Activated CD8-positive, alpha-beta T cell treated with anti-CD3 and anti-CD28 coated beads, Interleukin-2, amount 10 ng/mL, durations not matched to agents 7 days and 5 days (primary cell): ENCODE measurements around the gene RMRP. TPM values are rescaled to one million over a fixed set of nuclear protein-coding genes. Genes with fewer than 3 reads are reported as not detected.
"Not testable (repeated sequence)": the region's sequence is repeated elsewhere in the genome, so short reads cannot be mapped to it uniquely, and the experiment has no call there.

Source experiments
- ATAC-seq: fragments of 150-1000 bp; cut with Tn5 transposase; one replicate; pipeline ENCODE4 v1.10.0; 2021; ENCODE audit warnings: moderate library complexity
- CTCF ChIA-PET: fragments of 350-600 bp; sonication (Branson Sonifier 250); formaldehyde crosslinking; loops from one replicate; lab custom pipeline; 2021; ENCODE audit warnings: antibody characterized with exemption; lab: Charles Lee
- POLR2A ChIA-PET: fragments of 350-600 bp; sonication (Branson Sonifier 250); formaldehyde crosslinking; loops from one replicate; lab custom pipeline; 2021; ENCODE audit warnings: antibody characterized with exemption; lab: Charles Lee
- DNase-seq: peaks from one replicate; pipeline ENCODE4 v3.0.0-alpha.2; 2020
- H3K27ac Mint-ChIP-seq: one replicate; pipeline ENCODE4 v1.8.0; 2021; ENCODE audit warnings: mild to moderate bottlenecking, mixed read lengths
- H3K27me3 Mint-ChIP-seq: one replicate; pipeline ENCODE4 v1.8.0; 2021; ENCODE audit warnings: low read depth, mixed read lengths
- H3K36me3 Mint-ChIP-seq: one replicate; pipeline ENCODE4 v1.8.0; 2021; ENCODE audit warnings: low read depth, mixed read lengths
- H3K4me1 Mint-ChIP-seq: one replicate; pipeline ENCODE4 v1.8.0; 2021; ENCODE audit warnings: low read depth, mixed read lengths
- H3K4me3 Mint-ChIP-seq: one replicate; pipeline ENCODE4 v1.8.0; 2021; ENCODE audit warnings: mild to moderate bottlenecking, mixed read lengths
- H3K9me3 Mint-ChIP-seq: one replicate; pipeline ENCODE4 v1.8.0; 2022; ENCODE audit warnings: mixed read lengths; ENCODE audit not compliant: insufficient read depth
- microRNA-seq: library from miRNA; unstranded; fragments of <30 nt; microRNA quantifications from one replicate; pipeline ENCODE4 v1.2.0, GENCODE V29; 2022
- total RNA-seq, 2 experiments: library from RNA; stranded (reverse); gene quantifications; one replicate each; pipeline ENCODE4 v1.2.3, GENCODE V29; 2021

Gene RMRP
- total RNA-seq, 2 experiments from 2014 or later, result 7,126 to 12,592 TPM

DNA sequence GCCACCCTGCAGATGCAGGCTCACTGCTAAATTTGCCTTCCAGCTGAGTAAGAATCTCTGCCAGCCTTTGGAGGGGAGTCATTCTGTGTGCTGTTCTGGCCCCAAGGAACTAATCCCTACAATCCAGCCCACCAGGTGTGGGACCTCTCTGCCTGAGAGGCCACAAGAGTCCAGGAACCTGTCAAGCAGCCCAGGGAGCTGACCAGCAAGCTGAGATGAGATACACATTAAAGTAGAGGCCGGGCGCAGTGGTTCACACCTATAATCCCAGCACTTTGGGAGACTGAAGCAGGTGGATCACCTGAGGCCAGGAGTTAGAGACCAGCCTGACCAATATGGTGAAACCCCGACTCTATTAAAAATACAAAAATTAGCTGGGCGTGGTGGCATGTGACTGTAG lies 45.8 kb downstream of the RMRP start:
- POLR2A ChIA-PET, result interaction anchor here (0.7 to 1.7 kb wide), 3 partner anchors 27 to 137 kb away, joined by 3 to 9 read pairs (median 3); partner anchors contain the start of genes GBA2 and RGP1
- not testable (repeated sequence) for H3K27me3 Mint-ChIP-seq
- CTCF ChIA-PET, result interaction anchor here (0.6 to 11.8 kb wide), 21 partner anchors 8 to 144 kb away, joined by 3 to 272 read pairs (median 9); partner anchors contain the start of genes ARHGEF39, CCDC107, CREB3 and GBA2

DNA sequence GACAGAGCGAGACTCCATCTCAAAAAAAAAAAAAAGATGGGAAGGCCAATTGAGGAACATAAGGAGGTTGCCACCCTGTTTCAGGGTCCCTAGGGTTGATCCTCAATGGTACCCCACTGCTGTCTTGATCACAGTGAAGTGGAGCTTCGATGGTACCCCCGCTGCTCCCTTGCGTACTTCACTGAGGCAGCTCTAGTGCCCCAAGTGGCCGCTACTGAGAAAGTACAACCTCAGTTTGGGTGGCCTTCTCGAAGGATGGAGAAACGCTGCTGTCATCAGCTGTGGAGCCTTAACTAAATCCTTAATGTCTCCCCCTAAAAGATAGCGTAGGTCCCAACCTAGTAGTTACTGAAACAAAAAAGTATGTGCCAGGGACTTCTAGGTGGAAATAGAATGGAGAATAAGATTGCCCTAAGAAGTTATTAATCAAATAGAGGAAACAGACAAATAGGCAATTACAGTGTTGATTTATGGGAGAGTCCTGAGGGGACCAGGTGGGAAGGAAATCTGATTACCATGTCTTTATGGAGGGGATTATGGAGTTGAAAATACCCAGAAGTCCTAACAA lies 46.5 kb downstream of the RMRP start:
- H3K27me3 Mint-ChIP-seq, result no peaks in the 10 kb centered on the region
- H3K36me3 Mint-ChIP-seq, result peaks cover 39% of the 10 kb centered on the region
- H3K27ac Mint-ChIP-seq, result no peak overlapping the region
- H3K4me3 Mint-ChIP-seq, result no peak overlapping the region
- ChIA-PET POLR2A (interaction anchor here (0.6 to 1.7 kb wide), 3 partner anchors 28 to 188 kb away, joined by 3 to 9 read pairs (median 3); no protein-coding TSS in a partner anchor), CTCF (interaction anchor here (0.6 to 11.8 kb wide), 29 partner anchors 8 to 509 kb away, joined by 3 to 272 read pairs (median 6); partner anchors contain the start of genes ARHGEF39, CCDC107, CREB3 and GBA2)
- H3K4me1 Mint-ChIP-seq, result peaks cover 30% of the 10 kb centered on the region
- DNase-seq, result peak; percentile 73
- ATAC-seq, result peak; percentile 87
- no peaks in the 10 kb centered on the region for H3K9me3 Mint-ChIP-seq

More for the DNA sequence above, 45.8 kb downstream of the RMRP start:
- not testable (repeated sequence) for DNase-seq, H3K27ac Mint-ChIP-seq, H3K4me3 Mint-ChIP-seq, ATAC-seq, H3K9me3 Mint-ChIP-seq
- peaks cover 36% of the 10 kb centered on the region for H3K36me3 Mint-ChIP-seq
- peaks cover 31% of the 10 kb centered on the region for H3K4me1 Mint-ChIP-seq

DNA sequence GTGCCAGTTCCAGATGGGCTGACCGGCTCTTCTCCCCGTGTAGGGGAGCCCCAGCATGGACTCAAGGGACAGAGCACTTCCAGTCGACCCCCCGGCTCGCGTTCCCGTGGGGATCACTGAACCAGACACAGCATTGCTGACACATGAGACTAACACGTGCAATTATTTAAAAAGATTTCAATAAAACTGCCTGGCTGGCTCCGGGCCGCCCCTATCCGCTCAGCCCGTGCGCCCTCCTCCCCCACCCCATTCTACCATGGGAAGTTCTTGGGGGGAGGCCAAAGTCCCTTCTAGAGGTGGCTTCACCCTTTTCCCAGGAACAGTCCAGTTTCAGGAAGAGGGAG lies 48.0 kb downstream of the RMRP start:
- ChIA-PET POLR2A (interaction anchor here (0.6 kb wide), 1 partner anchor 128 kb away, joined by 3 read pairs; no protein-coding TSS in a partner anchor), CTCF (interaction anchor here (2.3 to 11.8 kb wide), 5 partner anchors 11 to 122 kb away, joined by 18 to 272 read pairs (median 37); partner anchors contain the start of genes ARHGEF39, CCDC107, CREB3 and RMRP)

DNA sequence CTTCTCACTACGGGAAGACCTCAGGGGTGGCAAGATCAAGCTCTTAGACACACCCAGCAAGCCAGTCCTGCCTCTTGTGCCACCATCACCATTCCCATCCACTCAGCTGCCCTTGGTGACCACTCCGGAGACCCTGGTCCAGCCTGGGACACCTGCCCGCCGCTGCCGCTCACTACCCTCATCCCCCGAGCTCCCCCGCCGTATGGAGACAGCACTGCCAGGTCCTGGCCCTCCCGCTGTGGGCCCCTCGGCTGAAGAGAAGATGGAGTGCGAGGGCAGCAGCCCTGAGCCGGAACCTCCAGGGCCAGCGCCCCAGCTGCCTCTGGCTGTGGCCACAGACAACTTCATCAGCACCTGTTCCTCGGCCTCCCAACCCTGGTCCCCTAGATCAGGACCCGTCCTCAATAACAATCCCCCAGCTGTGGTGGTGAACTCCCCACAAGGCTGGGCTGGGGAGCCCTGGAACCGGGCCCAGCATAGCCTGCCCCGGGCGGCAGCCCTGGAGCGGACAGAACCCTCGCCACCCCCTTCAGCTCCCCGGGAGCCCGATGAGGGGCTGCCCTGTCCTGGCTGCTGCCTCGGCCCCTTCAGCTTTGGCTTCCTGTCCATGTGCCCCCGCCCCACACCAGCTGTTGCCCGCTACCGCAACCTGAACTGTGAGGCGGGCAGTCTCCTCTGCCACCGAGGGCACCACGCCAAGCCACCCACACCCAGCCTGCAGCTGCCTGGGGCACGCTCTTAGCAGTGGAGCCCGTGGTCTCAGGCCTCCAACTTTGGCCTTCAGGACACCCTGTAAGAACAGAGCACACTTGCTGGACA lies 48.6 kb downstream of the RMRP start:
- Mint-ChIP-seq H3K4me1 (peaks cover 27% of the 10 kb centered on the region), H3K9me3 (no peaks in the 10 kb centered on the region), H3K27me3 (no peaks in the 10 kb centered on the region), H3K27ac (no peak overlapping the region), H3K4me3 (no peak overlapping the region), H3K36me3 (peaks cover 37% of the 10 kb centered on the region)
- POLR2A ChIA-PET, result interaction anchor here (1.1 kb wide), 1 partner anchor 38 kb away, joined by 3 read pairs; no protein-coding TSS in a partner anchor
- DNase-seq, result no peak
- CTCF ChIA-PET, result interaction anchor here (1.8 to 7.4 kb wide), 3 partner anchors 10 to 52 kb away, joined by 6 to 125 read pairs (median 8); partner anchors contain the start of genes ARHGEF39, CCDC107 and RMRP
- no peak for ATAC-seq

More for the DNA sequence above, 48.0 kb downstream of the RMRP start:
- no peak for DNase-seq
- Mint-ChIP-seq H3K36me3 (peaks cover 38% of the 10 kb centered on the region), H3K4me1 (peaks cover 23% of the 10 kb centered on the region), H3K27me3 (no peaks in the 10 kb centered on the region), H3K9me3 (no peaks in the 10 kb centered on the region), H3K4me3 (no peak overlapping the region), H3K27ac (no peak overlapping the region)
- ATAC-seq, result no peak

DNA sequence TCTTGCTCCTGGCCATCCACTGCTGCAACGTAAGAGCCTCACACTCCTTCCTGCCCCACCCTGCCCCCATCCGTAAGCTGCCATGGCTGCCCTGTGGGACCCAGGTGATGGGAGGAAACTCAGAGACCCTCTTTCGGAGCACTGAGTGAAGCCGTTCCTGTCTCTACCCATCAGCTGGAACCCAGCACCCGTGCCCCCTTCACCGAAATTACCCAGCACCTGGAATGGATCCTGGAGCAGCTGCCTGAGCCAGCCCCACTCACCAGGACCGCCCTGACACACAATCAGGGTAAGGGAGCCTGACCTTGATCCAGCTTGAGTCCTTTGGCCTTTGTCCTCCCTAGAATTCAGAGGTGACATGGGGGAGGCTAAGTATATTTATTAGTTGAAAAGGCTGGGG lies 49.6 kb downstream of the RMRP start:
- no peaks in the 10 kb centered on the region for H3K9me3 Mint-ChIP-seq
- no peak overlapping the region for H3K27ac Mint-ChIP-seq
- no peak overlapping the region for H3K4me3 Mint-ChIP-seq
- ChIA-PET POLR2A (interaction anchor here (1.1 kb wide), 1 partner anchor 39 kb away, joined by 3 read pairs; no protein-coding TSS in a partner anchor), CTCF (interaction anchor here (0.9 to 7.4 kb wide), 4 partner anchors 11 to 53 kb away, joined by 3 to 125 read pairs (median 7); partner anchors contain the start of genes ARHGEF39, CCDC107 and RMRP)
- no peaks in the 10 kb centered on the region for H3K27me3 Mint-ChIP-seq
- peaks cover 37% of the 10 kb centered on the region for H3K36me3 Mint-ChIP-seq
- ATAC-seq (no peak), DNase-seq (no peak)
- peaks cover 36% of the 10 kb centered on the region for H3K4me1 Mint-ChIP-seq

Small RNA genes lying within 50 kb of the gene (microRNA-seq; reads per million reads assigned to microRNA genes)
- gene MIR4667, result not detected

Other genes starting within 250 kb of the RMRP start
- 1 to 10 TPM; 1.9 to 2.3 TPM for gene RUSC2, start 167.9 kb downstream of the RMRP start, total RNA-seq
- 10 to 100 TPM; 41.6 to 47.1 TPM for gene TESK1, start 52.8 kb downstream of the RMRP start, total RNA-seq
- gene CD72, start 39.6 kb downstream of the RMRP start, total RNA-seq, result 10 to 100 TPM; 11.6 to 15.0 TPM
- 100 to 1,000 TPM; 213 to 220 TPM for gene SIT1, start 7.1 kb downstream of the RMRP start, total RNA-seq
- gene CCDC107, start 273 bp upstream of the RMRP start, total RNA-seq, result 10 to 100 TPM; 34.8 to 36.8 TPM
- gene ARHGEF39, start 7.2 kb upstream of the RMRP start, total RNA-seq, result 10 to 100 TPM; 17.2 to 17.3 TPM
- 1 to 10 TPM in 1 of 2 experiments, under 1 TPM in 1; 0.50 to 1.3 TPM for gene CA9, start 15.9 kb upstream of the RMRP start, total RNA-seq
- gene TPM2, start 31.9 kb upstream of the RMRP start, total RNA-seq, result 10 to 100 TPM; 12.0 to 12.8 TPM
- 100 to 1,000 TPM; 448 to 450 TPM for gene TLN1, start 74.2 kb upstream of the RMRP start, total RNA-seq
- 10 to 100 TPM; 21.6 to 21.7 TPM for gene CREB3, start 74.6 kb upstream of the RMRP start, total RNA-seq
- gene GBA2, start 91.2 kb upstream of the RMRP start, total RNA-seq, result 10 to 100 TPM; 52.6 to 56.4 TPM
- gene RGP1, start 91.3 kb upstream of the RMRP start, total RNA-seq, result 10 to 100 TPM; 22.1 to 22.9 TPM
- under 1 TPM; 0.61 to 0.89 TPM for gene MSMP, start 96.3 kb upstream of the RMRP start, total RNA-seq
- 10 to 100 TPM; 10.8 to 11.1 TPM for gene NPR2, start 133.6 kb upstream of the RMRP start, total RNA-seq
- 1 to 10 TPM; 1.3 to 1.5 TPM for gene SPAG8, start 154.2 kb upstream of the RMRP start, total RNA-seq
- gene HINT2, start 157.0 kb upstream of the RMRP start, total RNA-seq, result 10 to 100 TPM; 74.7 to 76.8 TPM
- not detected for gene FAM221B, start 170.7 kb upstream of the RMRP start, total RNA-seq
- gene TMEM8B, start 171.2 kb upstream of the RMRP start, total RNA-seq, result 1 to 10 TPM; 1.6 to 2.3 TPM
- not detected for gene OR13J1, start 212.4 kb upstream of the RMRP start, total RNA-seq
- gene HRCT1, start 248.2 kb upstream of the RMRP start, total RNA-seq, result not detected